Measurements from ENCODE around the gene ABTB2. TPM values are rescaled to one million over a fixed set of nuclear protein-coding genes. Genes with fewer than 3 reads are reported as not detected.

Gene ABTB2
- total and polyA plus RNA-seq, 10 of the 15 experiments (the other 5 are each of a cell fraction or from before 2014, with no cell fraction given), result 0.13 to 2.1 (median 0.72) TPM

DNA sequence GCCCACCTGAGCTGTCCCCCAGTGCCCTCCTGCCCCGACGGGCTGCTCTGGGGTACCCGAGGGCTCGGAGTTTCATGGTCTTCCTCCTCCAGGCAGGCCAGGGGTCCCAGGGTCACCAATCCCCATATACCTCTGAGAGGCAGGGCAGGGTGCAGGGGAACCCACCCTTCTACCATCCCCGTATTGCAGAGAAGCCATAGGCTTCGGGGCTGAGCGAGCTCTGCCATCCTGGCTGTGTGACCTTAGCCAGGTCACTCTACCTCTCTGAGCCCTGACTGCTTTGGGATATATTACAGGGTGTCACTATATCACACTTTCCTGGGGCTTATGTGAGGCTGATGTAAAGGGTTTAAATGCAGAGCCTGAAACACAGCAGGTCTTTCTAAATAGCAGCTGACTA, 195.0 kb downstream of the ABTB2 start:
- in situ Hi-C loops (cut with MboI) (loop anchor here (25.0 kb wide), 1 partner anchor 324 kb away; no protein-coding TSS in a partner anchor), intact Hi-C loops (cut with micrococcal nuclease; ENCODE audit: unreplicated experiment) (no loop called here)
- H2AFZ ChIP-seq (ENCODE audit: control insufficient read depth, low read depth, low read length), result no peak overlapping the region
- no peaks in the 10 kb centered on the region for H3K9me3 ChIP-seq (replicated peaks; ENCODE audit: control insufficient read depth, insufficient read depth, low read length)
- no peaks in the 10 kb centered on the region for H3K27me3 ChIP-seq (replicated peaks in 1 of 2; ENCODE audit: control insufficient read depth in 2 of 2, insufficient read depth in 2 of 2, low read length in 1 of 2)
- H3K4me3 ChIP-seq, result no peak overlapping the region
- no TSS peak for BruUV-seq (replicated peaks)
- no peaks in the 10 kb centered on the region for H4K20me1 ChIP-seq (ENCODE audit: control insufficient read depth, insufficient read depth)
- 93% methylated on average over 7 of the region's 7 CpGs for WGBS (ENCODE audit: insufficient coverage, insufficient replicate concordance, low lambda C conversion rate, missing lambda C conversion rate)
- RAD21 ChIA-PET (ENCODE audit: unreplicated experiment), result no interaction called here
- no peaks in the 10 kb centered on the region for H3K4me1 ChIP-seq (ENCODE audit: control insufficient read depth, insufficient read depth, low read length)
- H3K4me2 ChIP-seq (ENCODE audit: control insufficient read depth, insufficient read depth), result no peak overlapping the region
- TF ChIP-seq MTA3 (IDR thresholded peaks at IDR 0.05; ENCODE audit: borderline replicate concordance, low read length) (no peak), REST (IDR thresholded peaks at IDR 0.05; ENCODE audit: low read depth, low read length) (no peak), POLR2AphosphoS2 (IDR thresholded peaks at IDR 0.05; ENCODE audit: low read depth, low read length) (no peak), POLR2A (IDR thresholded peaks at IDR 0.05; ENCODE audit: low read depth, low read length) (no peak), ZNF274 (IDR thresholded peaks at IDR 0.05; ENCODE audit: insufficient read depth, insufficient read length) (no peak), ZNF24 (IDR thresholded peaks at IDR 0.05) (no peak), USF2 (IDR thresholded peaks at IDR 0.05; ENCODE audit: borderline replicate concordance, low read depth, low read length) (no peak), SIX5 (IDR thresholded peaks at IDR 0.05; ENCODE audit: low read depth, low read length, severe bottlenecking) (no peak), YY1 (IDR thresholded peaks at IDR 0.05; ENCODE audit: low read depth, low read length) (no peak), RAD21 (IDR thresholded peaks at IDR 0.05; ENCODE audit: insufficient read depth, low read depth, low read length) (no peak), E4F1 (IDR thresholded peaks at IDR 0.05; ENCODE audit: borderline replicate concordance, partially characterized antibody) (no peak)
- TF ChIP-seq, protein P1, sequence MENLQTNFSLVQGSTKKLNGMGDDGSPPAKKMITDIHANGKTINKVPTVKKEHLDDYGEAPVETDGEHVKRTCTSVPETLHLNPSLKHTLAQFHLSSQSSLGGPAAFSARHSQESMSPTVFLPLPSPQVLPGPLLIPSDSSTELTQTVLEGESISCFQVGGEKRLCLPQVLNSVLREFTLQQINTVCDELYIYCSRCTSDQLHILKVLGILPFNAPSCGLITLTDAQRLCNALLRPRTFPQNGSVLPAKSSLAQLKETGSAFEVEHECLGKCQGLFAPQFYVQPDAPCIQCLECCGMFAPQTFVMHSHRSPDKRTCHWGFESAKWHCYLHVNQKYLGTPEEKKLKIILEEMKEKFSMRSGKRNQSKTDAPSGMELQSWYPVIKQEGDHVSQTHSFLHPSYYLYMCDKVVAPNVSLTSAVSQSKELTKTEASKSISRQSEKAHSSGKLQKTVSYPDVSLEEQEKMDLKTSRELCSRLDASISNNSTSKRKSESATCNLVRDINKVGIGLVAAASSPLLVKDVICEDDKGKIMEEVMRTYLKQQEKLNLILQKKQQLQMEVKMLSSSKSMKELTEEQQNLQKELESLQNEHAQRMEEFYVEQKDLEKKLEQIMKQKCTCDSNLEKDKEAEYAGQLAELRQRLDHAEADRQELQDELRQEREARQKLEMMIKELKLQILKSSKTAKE (IDR thresholded peaks at IDR 0.05; ENCODE audit: low read depth, poor library complexity, severe bottlenecking), result no peak
- H3K79me2 ChIP-seq (ENCODE audit: control insufficient read depth, insufficient read depth, low read length), result no peaks in the 10 kb centered on the region
- no peak for DNase-seq (ENCODE audit: low read depth, low spot score)
- SMC1A ChIA-PET (ENCODE audit: uncharacterized antibody, unreplicated experiment), result no interaction called here
- POLR2A ChIA-PET, result interaction anchor here (1.2 kb wide), 1 partner anchor 18 kb away, joined by 3 read pairs; no protein-coding TSS in a partner anchor
- no peak overlapping the region for H3K9ac ChIP-seq (ENCODE audit: control insufficient read depth, insufficient read depth, low read length)
- H3K27ac ChIP-seq (ENCODE audit: control insufficient read depth, insufficient read depth), result no peak overlapping the region
- FAIRE-seq, result no peak
- CTCF ChIA-PET, result interaction anchor here (0.6 kb wide), 1 partner anchor 33 kb away, joined by 3 read pairs; no protein-coding TSS in a partner anchor
- H3K36me3 ChIP-seq (ENCODE audit: control insufficient read depth in 2 of 2, insufficient read depth in 2 of 2, low read length in 1 of 2), result peaks cover 0 to 3% of the 10 kb centered on the region in 2 experiments; a peak in 1 of 4 replicates
- no peak for ATAC-seq
